ENCODE results near the gene PLXNB2. TPM values are rescaled to one million over a fixed set of nuclear protein-coding genes. Genes with fewer than 3 reads are reported as not detected.
"Not testable (repeated sequence)": the region's sequence is repeated elsewhere in the genome, so short reads cannot be mapped to it uniquely, and the experiment has no call there.

PLXNB2 gene
- total RNA-seq, 4 donors from 2014 or later, result 115 to 218 (median 154) TPM

DNA sequence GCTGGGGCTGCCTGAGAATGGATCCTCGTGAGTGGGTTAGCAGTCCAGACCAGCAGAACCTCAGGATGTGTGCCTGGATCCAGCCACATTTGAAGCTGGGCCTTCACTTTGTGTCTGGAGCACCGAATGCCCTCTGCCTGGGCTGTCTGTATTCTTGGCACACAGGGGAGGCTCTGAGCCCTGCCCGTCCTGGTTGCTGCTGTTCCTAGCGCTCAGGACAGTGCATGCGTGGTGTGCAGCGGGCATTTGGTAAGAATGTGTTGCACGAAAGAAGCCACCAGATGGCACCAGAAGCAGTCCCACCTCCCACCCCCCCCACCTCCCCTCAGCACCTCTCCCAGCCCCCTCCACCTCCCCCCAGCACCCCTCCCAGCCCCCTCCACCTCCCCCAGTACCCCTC is 33.1 kb downstream of the PLXNB2 start:
- peaks cover 36 to 60% (median 48%) of the 10 kb centered on the region in 4 donors for H3K4me1 ChIP-seq
- no peaks in the 10 kb centered on the region for H3K9me3 ChIP-seq
- intact Hi-C loops (cut with DNase I), result no loop called here
- H3K27ac ChIP-seq (replicated peaks in 1 of 4), result peak overlapping the region in 1 of 4 donors; percentile 44
- TF ChIP-seq POLR2A (IDR thresholded peaks at IDR 0.05; ENCODE audit: low read depth) (no peak), CTCF (IDR thresholded peaks at IDR 0.05) (peak; percentile 29 to 48 (median 32)), POLR2AphosphoS5 (IDR thresholded peaks at IDR 0.05) (no peak), EP300 (IDR thresholded peaks at IDR 0.05) (no peak)
- H3K4me3 ChIP-seq, result no peak overlapping the region
- peaks cover 34 to 46% (median 46%) of the 10 kb centered on the region in 4 donors for H3K36me3 ChIP-seq
- no peak for DNase-seq (ENCODE audit: extremely low spot score)
- WGBS, result 29% methylated on average over 3 of the region's 7 CpGs
- H3K27me3 ChIP-seq, result peaks cover 0 to 10% (median 0%) of the 10 kb centered on the region in 4 donors

- peaks cover 42 to 65% (median 53%) of the 10 kb centered on the region in 4 donors for H3K4me1 ChIP-seq
- DNase-seq (ENCODE audit: extremely low spot score); H3K4me3 ChIP-seq; intact Hi-C loops (cut with DNase I); H3K27me3 ChIP-seq; H3K9me3 ChIP-seq: not testable (repeated sequence)
- WGBS, result 78% methylated on average over 10 of the region's 10 CpGs
- peak overlapping the region in 1 of 4 donors; percentile 44 for H3K27ac ChIP-seq (replicated peaks in 1 of 4)
- peaks cover 29 to 41% (median 40%) of the 10 kb centered on the region in 4 donors for H3K36me3 ChIP-seq
Observed at GRCh38 chr22:50273781-50274180, 33.7 kb downstream of the PLXNB2 start.

DNA sequence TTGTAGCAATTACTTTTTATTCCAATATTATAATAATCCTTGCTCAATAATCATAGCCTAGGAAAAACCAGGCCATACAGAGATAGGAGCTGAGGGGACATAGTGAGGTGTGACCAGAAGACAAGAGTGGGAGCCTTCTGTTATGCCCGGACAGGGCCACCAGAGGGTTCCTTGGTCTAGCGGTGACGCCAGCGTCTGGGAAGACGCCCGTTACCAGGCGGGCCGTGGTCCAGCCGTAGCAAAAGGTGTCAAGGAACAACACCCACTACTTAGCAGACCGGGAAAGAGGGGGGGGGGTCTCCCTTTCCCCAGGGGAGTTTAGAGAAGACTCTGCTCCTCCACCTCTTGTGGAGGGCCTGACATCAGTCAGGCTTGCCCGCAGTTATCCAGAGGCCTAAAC is 34.1 kb downstream of the PLXNB2 start:
- DNase-seq (ENCODE audit: extremely low spot score); intact Hi-C loops (cut with DNase I); H3K9me3 ChIP-seq: not testable (repeated sequence)

DNA sequence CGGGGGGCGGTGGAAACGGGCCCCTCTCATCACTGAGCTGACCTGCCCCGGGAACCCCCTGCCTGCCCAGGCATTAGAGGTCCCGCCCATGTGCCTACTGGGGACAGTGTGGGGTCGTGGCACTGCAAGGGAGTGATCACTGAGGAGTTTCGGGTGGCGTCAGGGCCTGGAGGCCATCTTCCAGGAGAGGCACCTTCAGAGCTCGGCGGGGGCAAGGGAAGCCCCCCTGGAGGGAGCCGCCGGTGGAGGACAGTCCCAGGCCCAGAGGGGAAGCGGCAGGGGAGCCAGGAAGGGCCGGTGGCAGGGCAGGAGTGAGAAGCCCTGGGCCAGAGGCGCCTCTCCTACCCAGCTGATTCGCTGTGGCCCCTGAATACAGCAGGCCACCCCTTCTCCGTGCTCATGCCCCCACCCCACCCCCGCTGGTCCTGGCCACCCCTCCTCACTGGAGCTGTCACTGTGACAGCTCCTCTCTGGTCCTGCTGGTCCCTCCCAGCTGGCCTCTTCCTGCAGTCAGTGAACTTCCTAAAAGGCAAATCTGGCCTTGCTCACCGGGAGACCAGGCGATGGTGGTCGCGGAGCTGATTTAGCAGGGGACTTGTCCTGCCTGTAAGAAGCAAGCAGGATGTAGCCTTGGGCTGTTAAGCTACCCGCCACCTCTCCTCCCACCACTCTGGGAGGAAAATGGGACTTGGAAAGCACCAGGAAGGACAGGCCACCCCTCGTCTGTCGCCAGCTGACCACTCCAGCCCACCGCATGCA is 35.2 kb downstream of the PLXNB2 start:
- WGBS, result 36% methylated on average over 17 of the region's 26 CpGs
- no peaks in the 10 kb centered on the region for H3K9me3 ChIP-seq
- H3K27ac ChIP-seq (replicated peaks in 1 of 4), result peak overlapping the region in 2 of 4 donors; percentile 52 to 85
- peaks cover 13 to 25% (median 25%) of the 10 kb centered on the region in 4 donors for H3K36me3 ChIP-seq
- peak overlapping the region; percentile 58 to 69 (median 60) for H3K4me3 ChIP-seq
- intact Hi-C loops (cut with DNase I), result no loop called here
- DNase-seq (ENCODE audit: extremely low spot score), result no peak
- peaks cover 56 to 81% (median 69%) of the 10 kb centered on the region in 4 donors for H3K4me1 ChIP-seq
- no peak for TF ChIP-seq EP300 (IDR thresholded peaks at IDR 0.05)
- no peak for TF ChIP-seq POLR2A (IDR thresholded peaks at IDR 0.05; ENCODE audit: low read depth)
- no peak for TF ChIP-seq POLR2AphosphoS5 (IDR thresholded peaks at IDR 0.05)
- no peak for TF ChIP-seq CTCF (IDR thresholded peaks at IDR 0.05)
- H3K27me3 ChIP-seq, result peaks cover 0 to 10% (median 0%) of the 10 kb centered on the region in 4 donors

More for the DNA sequence above, 34.1 kb downstream of the PLXNB2 start:
- H3K27me3 ChIP-seq; H3K4me3 ChIP-seq; H3K27ac ChIP-seq (replicated peaks in 1 of 4): not testable (repeated sequence)
- TF ChIP-seq CTCF (IDR thresholded peaks at IDR 0.05), result peak in 1 of 3 experiments; percentile 4
- H3K36me3 ChIP-seq, result peaks cover 24 to 36% (median 36%) of the 10 kb centered on the region in 4 donors
- 63% methylated on average over 8 of the region's 11 CpGs for WGBS
- H3K4me1 ChIP-seq, result peaks cover 46 to 69% (median 57%) of the 10 kb centered on the region in 4 donors

DNA sequence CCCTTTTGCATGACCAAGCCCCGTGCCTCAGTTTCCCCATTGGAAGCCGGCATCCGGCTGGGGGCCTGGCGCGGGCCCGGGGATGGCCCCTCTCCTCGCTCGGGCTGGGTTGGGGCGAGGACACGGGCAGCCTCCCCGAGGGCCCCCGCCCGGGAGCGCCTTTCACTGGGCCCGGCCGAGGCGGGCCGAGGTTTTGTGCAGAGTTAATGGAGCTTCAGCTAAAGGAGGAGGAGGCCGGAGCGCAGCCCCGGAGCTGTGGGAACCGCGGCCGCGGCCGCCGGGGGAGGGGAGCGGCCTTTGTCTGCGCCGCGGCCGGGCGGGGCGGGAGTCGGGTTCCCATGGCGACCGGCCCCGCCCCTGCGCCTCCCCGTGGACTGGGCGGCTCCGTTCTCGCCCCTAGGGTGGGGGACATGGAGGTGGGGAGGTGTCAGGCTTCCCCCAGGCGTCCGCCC is 35.9 kb downstream of the PLXNB2 start:
- H3K4me1 ChIP-seq, result peaks cover 61 to 86% (median 75%) of the 10 kb centered on the region in 4 donors
- peak overlapping the region; percentile 58 to 69 (median 60) for H3K4me3 ChIP-seq
- peaks cover 9 to 18% (median 18%) of the 10 kb centered on the region in 4 donors for H3K36me3 ChIP-seq
- DNase-seq (ENCODE audit: extremely low spot score), result no peak
- no peaks in the 10 kb centered on the region for H3K9me3 ChIP-seq
- H3K27me3 ChIP-seq, result peaks cover 0 to 10% (median 0%) of the 10 kb centered on the region in 4 donors
- 2% methylated on average over 12 of the region's 45 CpGs for WGBS
- TF ChIP-seq POLR2A (IDR thresholded peaks at IDR 0.05; ENCODE audit: low read depth), result no peak
- TF ChIP-seq CTCF (IDR thresholded peaks at IDR 0.05), result peak in 1 of 3 experiments; percentile 14
- TF ChIP-seq POLR2AphosphoS5 (IDR thresholded peaks at IDR 0.05), result no peak
- intact Hi-C loops (cut with DNase I), result no loop called here
- H3K27ac ChIP-seq (replicated peaks in 1 of 4), result peak overlapping the region in 2 of 4 donors; percentile 72 to 85
